ENCODE results near the gene PLA1A.

PLA1A gene

DNA sequence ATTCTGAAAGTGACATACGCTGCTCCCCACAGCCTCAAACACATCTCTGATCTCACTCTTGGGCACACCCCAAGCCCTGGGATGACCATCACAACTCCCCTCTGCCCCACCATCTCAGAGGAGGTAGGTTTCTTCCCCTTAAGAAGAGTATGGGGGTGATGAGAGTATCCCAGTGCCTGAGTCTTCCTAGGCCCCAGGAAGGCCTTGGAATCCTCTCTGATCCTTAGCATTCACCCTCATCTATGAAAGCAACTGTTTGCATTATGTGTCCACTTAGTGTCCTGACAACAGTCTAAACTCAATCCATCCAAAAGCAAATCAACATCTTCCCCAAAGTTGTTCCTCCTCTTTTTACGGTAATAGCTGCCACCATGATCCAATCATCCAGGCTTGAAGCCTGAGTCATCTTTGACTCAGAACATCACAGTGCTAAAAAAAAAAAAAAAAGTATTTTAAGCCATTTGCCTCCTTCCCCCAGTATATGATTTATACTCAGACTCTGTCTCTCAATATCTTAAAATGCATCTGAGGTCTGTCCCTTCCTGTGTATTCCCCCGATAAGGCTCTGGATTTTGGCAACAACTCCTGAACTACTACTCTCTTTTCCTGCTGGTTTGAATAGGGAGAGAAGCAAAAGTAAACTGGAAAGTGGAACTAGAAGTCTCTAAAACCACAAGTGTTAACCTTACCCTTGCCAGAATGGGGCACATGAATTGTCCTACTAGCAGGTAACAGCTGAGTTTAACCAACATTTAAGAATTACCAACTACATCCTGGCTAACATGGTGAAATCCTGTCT lies 40.2 kb downstream of the PLA1A start:
- peak; percentile 81 to 97 (median 94) for DNase-seq

DNA sequence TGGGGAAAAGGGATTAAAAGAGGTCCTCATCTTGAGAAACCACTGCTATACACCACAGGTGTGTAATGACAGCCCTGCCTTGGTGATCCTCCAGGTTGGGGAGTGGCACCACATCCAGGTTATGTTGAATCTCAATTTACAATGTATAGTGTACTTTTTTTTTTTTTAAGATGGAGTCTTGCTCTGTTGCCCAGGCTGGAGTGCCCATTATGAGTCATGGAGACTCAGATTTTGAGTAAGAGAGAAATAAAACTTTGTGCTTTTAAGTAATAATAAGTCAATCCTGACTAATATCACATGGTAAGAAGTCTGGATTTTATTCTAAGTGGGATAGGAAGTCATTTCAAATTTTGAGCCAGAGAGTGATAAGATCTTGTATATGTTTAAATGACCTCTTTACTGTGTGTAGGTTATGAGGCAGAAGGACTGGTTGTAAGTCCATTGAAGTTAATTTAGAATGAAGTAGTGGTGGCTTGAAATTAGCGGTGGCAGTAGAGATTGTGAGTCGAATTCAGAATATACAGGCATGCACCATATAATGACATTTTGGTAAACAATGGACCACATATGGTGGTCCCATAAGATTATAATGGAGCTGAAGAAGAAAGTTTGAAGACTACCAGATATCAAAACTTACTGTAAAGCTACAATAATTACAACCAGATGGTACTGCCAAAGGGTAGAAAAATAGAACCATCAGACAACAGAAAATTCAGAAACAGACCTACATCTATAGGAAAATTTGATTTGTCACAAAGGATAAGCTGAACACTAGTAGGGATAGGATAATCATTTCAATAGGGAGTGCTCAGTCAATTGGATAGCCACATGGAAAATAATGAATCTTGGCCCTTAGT lies 42.0 kb downstream of the PLA1A start:
- DNase-seq, result peak; percentile 75 to 94 (median 90)

DNA sequence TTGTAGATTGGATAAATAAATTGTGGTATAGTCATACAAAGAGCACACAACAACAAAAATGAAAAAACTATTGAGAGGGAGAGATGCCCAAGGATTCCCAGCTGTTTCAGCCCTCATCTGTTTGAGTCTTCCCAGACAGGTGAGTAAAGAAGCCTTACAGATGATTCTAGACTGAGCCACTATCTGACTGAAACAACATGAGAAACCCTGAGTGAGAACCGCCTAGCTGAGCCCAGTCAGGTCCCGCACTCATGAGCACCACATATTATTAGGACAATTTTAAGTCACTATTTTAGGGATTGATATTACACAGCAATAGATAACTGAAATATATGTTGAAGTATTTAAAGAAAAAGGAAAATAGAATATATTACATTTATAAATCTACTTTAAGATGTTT lies 43.7 kb downstream of the PLA1A start:
- no peak for DNase-seq

DNA sequence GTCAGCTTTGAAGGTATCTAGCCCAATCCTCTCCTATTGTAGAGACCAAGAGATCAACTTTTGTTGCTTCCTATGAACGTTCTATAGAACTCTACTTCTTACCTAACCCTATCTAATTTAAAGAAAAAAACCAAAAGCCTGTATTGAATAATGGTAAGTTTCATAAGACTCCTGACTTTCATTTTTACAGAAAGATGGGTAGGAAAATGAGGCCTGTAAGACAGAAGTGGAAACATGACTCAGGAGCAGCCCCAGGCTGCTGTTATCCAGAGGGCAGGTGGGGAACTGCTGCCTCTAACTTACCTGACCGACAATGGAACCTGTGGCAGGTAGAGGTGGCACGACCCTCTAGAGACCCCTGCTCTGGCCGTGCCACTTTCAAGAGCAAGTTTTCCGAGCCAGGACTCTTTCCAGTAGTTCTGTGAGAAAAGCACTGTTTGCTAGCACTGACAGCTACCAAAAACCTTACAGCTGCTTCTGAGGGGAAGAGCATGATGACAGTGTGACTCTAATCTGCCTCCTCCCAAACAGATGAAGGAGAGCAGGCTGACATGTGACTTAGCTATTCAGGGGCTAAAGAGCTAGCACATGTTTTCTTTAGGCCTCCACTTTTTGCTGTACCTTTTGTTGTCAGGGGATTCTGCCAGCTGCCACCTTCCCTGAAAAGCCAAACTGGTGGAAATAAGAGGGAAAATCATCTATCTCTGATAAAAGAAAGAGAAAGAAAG lies 45.2 kb downstream of the PLA1A start:
- DNase-seq, result peak in 1 of 3 donors; percentile 16

DNA sequence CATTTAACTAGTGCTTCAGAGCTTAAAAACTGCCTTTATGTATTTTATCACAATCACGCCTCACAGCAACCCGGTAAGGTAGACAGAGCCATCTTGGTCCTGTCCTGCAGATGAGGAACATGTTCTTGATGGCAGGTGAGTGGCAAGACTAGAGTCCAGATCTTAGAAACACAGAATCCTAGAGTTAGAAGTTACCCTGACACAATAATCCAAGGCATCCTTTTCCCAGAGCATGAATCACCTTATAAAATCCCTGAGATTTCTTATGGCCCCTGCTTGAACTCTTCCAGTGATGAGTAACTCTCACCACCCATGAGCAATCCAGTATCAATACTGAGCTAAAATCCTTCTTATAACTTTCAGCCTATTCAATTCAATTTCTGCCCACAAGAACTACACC lies 45.8 kb downstream of the PLA1A start:
- DNase-seq, result peak; percentile 62 to 87 (median 82)

DNA sequence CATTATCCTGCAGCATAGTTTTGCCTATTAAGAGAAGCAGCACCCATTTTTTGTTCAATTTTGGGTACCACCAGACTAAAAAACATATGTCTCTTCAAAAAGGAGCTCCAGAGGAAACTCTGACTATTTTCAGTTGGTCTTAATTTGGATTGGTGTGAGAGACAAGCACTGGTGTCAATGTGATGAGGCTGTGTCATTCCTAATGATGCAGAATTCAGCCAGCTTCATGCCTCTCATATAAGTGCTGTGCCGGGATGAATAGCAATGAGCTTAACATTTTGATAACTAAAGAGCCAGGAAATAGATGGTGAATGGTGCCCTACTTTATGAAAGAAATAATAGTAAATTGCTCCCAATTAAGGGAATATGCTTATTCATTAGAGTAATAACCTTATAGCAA lies 46.8 kb downstream of the PLA1A start:
- DNase-seq, result no peak

DNA sequence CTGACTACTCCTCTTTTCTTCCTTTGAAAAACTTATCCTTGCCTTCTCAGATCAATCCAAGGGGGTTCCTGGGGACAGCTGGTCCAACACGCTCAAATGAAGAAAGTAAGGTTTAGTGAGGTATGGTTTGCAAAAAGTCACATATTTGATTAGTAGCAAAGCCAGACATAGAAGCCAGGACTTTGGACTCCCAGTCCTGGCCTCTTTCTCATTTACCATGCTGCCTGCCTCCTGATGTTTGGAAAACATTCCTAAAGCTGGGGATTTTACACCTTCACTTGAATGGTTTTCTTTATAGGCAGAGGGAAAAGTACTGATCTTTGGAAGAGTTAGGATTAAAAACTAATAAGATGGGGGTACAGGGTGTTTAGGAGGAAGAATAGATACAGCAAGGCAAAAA lies 48.1 kb downstream of the PLA1A start:
- DNase-seq, result no peak

DNA sequence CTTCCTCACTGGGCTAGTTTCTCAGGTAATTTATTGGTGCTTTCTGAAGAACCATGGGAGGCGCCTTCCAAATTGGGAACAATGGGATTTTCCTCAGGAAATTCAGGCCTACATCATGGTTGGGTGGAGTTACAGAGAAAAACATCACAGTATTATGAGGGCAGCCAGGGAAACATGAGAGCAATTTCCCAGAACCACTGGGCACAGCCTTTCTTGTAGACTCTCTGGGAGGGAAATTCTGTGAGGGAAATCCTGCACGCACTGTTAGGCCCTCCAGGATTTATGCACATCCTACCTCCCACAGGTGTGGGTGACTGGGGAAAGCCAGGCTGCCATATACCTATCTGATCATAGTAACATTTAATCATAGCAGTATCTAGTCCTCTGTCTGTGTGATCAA lies 49.5 kb downstream of the PLA1A start:
- DNase-seq, result peak; percentile 45 to 76 (median 62)

DNA sequence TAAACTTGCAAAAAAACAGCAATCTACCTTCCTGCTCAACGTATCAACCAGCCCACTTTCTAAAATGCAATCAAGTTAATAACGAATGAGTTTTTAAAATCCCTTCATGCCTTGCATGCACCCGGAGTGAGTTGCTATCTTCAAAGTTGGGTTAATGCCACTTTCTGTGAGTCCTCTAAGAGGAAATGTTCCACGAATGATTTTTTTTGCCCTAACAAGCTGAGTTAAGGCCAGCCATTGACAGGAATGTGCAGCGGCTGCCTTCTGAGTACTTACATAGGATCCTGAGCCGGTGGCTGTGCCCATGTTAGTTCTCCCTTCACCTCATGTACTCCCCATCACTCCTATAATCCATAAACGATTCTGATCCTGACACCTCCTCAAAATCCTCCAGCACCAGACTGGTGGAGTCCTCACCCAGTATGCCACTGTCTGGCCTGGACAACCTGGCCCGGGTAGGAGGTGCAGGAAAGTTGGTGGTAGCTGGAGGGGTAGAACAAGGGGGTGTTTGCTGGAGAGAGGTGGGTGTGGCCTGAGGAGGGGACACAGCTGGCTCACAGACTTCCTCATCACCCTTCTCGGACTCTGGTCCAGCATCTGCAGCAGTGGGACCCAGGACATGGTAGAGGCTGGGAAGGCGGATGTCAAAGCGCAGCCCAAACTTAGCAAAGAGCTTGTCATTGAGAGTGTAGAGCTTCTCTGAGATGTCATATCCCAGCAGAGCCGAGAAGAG lies 50.3 kb downstream of the PLA1A start:
- DNase-seq, result no peak

DNA sequence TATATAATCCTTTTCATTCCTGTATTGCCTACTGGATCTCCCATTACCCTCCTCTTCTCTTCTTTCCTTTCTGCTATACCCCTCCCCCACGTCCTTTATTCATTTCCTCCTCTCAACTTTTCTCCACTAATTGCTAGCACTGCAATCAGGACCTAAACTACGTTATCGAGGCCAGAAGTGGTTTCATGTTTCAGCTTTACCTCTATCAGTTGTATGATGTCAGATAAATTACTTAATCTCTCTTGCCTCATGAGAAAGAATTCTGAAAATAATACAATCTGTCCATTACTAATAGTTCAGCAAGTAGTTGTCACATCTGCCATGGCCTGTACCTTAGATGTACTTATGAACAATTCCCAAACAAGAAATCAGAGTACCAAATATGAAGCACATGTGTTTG lies 52.1 kb downstream of the PLA1A start:
- no peak for DNase-seq

DNA sequence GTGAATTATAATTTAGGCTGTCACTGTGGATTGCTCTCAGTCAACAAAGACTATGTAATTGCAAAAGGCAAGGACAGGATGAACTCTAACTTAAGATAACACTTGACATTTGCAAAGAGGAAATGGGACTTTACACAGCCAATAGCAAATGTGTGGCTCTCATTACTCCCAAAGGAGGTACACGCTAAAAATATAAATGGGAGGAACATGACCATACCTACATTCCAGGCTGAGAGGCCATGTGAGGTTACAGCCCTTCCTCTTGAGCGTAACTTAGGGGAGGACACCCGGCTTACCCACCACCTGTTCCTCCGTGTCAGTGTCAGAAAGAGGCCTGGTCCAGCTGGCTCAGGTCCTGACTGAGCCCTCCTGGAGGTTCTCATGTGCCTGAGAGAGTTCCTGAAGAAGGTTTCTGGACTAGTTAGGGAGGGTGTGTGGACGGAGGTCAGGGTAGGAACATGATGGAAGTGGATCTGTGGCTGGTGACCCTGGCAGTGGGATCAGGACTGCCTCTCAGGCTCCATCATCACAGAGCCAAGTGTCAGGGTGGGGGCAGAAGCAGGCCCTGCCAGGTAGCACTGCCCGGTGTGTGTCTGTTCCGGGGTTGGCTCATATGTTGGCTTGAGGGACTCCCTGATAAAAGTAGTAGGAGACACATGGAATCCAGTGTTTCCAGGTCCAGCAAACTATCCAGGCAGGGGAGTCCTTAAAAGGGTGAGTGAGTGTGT lies 54.8 kb downstream of the PLA1A start:
- no peak for DNase-seq

DNA sequence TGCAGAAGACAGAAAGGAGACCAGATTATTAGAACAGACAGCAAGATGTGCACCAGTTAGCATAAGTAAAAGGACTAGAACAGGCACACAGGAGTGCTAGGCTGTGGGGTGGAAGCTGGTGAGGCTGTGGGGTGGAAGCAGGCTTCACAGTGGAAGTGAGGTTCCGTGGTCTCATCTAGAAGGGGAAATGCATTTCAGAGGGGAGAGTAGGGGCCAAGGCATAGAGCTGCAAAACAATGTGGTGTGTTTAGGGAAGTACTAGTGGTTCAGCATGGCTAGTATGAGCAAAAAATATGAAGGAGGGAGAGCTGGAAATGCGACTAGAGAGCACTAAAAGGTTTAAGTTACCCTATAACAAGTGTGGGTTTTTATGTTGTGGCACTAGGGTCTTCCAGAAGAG lies 56.2 kb downstream of the PLA1A start:
- peak in 1 of 3 donors; percentile 20 for DNase-seq

DNA sequence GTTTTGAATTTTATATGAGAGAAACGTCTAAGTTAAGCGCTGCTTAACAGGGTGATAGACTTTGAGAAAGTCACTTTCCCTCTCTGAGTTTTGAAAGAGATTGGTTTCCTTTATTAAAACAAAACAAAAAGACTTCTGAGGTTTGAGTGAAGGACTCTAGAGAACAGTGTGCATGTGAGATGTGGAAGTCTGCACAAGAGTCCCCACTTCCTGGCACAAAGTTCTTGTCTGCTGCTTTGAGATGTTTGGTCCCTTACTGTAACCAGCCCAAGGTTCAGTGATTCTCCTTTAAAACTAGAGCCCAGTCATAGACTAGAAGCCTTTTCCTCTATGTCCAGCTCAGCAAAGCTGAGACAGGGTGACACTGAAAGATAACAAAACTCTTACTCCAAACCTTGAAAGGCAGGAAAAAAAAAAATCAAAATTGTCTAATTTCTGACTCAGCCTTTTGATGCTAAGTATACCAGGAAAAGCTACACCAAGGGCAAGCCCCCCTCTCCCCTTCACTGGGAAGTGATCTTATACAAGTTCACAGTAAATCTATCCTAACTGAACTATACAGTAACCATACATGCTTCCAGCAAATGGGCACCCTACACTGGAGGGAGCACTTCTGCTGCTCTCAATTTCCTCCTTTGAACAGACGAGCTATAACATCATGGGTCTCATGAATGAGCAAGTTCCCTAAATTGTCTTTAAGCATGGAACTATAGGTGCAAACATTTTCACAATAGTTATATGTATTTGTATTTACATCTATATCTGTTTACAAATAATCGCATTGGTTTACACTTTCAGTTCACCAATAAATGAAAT lies 60.4 kb downstream of the PLA1A start:
- peak; percentile 63 to 80 (median 69) for DNase-seq

DNA sequence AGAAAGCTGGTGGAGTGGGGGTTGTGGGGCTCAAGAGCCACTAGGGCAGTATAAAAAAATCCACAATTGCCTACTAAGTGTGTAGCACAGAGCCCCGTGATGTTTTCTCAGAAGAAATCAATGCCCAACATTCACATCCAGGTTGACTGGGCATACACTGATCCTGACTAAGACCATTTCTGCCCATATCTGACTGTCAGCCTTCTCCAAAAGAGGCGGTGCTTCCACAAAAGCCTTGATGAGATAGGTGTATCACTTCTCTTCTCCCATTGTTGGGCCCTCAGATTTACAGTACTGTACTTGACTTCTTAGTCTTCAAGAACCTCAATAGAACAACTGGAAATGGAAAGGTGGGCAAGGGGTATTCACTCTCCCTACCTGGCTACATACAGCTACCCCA lies 61.3 kb downstream of the PLA1A start:
- no peak for DNase-seq

DNA sequence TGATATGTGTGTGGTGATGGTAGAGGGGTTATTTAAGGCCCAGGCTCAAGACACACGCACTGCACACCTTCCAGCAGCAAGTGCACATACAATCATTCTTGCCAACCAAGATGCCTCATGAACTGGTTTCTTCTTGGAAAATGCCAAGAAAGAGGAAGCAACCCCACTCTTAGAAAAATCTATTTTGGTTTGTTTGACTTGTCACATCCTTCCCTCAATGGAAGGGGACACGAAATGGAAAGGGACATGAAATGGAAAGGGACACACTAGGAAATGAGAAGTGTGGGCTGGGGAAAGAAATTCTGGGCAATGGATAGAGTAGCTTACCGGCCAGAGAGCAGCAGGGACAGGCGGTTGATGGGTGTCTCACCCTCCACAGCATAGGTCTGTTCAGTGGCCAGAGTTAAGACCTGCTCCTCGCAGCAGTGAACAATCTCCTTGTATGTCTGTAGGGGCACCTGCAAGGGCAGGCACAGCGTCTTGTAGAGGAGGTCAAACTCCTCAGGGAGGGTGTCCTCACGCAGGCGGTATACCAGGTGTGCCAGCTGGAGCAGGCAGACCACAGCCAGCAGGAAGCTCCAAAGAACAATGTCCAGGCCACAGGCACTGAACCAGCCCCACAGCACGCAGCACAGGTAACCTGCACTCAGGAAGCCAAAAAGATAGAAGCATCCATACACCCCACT lies 62.1 kb downstream of the PLA1A start:
- DNase-seq, result peak; percentile 69 to 88 (median 76)

DNA sequence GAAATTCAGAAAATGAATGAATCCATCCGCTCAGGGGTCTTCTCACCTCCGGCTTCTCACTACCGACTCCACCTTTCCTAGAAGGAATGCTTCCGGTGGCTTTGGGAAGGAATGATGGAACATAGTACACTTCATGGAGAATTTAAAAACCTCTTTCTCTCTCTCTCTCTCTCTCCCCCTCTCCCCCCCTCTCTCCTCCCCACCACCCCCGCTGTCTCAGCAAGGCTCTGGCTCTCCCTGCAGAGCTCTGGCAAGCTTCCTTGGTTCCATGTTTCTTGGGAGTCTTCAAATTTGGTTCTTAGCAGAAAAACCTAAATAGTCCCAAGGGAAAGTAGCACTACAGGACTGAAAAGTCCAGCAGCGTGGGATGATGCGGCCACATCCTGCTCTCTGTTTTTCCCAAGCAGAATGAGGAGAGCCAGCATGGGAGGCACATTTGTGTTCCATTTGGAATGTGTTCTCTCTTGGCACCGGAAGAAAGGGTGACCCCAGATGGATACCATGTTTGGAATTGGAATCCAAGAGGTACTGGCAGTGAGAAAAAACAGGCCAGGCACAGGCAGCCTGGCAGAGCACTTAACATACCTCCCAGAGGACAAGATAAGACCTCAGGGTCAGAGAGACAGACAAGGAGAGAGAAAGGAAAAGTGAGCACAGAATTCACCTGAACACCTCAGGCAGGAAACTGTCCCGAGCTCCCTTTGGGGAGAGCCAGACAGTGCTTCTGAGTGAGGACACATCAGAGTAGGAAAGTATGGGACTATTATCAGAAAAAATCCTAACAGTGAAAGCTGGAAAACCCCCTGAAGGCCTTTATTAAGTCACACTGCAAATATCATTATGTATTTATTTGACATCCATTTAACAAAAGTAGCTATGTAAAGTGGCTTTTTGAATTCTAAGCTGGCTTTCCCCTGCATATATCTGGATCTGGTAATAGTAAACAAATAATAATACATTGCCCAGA lies 63.1 kb downstream of the PLA1A start, which contains the start of gene POPDC2:
POPDC2 (minus strand) TSS at position 116 of the 967 bp plus-strand sequence. CDS start 166 bp downstream, outside the sequence.
- DNase-seq, result peak in 2 of 3 donors; percentile 38 to 56

DNA sequence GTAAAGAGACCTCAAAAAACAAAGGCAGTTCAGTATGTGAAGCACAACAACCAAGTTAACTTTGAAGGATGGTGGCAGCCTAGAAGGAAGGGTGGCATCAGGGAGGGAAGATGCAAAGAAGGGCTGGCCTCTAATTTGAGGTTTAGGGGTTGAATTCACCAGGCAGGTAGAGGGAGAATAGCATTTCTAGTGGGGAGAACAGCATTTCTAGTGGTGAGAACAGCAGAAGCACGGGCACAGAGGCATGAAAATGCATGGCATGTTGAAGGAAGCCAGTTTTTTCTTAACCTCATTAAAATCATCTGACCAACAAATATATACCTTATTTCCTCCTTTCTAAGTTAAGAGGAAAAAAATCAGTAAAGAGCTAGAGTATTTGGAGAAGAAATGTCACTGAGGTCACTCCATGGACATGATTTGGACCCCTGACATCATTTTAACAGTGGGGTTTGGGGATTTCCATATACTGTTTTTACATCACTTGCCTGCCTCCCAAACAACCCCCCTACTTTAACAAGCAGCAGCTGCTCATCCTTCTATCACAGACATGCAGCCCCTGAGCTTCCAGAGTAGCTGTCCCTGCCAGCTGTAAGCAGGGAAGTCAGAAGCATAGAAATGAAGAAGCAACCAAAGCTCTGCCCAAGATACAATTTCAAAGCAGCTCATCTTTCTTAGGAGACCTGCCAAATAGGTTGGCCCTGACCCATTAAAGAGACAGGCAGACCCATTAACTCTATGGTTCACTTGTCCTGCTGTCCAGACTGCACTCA lies 65.1 kb downstream of the PLA1A start:
- DNase-seq, result peak in 2 of 3 donors; percentile 12 to 57

DNA sequence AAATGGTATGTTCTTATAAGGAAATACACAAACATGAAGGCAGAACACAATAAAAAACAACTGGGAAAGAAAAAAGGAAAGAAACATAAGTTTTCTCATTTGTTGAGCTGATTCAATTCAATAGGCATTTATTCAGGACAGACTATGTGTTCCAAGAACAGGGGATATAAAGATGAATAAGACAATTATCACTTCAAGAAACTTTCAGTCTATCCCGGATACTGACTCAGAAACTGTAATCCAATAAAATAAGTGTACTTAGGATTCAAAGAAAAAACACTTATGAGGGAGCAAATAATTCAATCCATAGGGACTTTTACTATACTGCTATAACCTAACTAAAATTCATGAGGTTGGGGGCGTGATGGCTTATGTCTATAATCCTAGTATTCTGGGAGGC lies 66.2 kb downstream of the PLA1A start:
- no peak for DNase-seq
